Tibial nerve (tissue), 3 donors: ENCODE data around the gene OGDHL.

Experiments
- POLR2A ChIP-seq, 2 donors: fragments of 450-650 bp; IDR thresholded peaks; one replicate each; pipeline ENCODE4 v1.6.1; 2017; ENCODE audit warnings: antibody characterized with exemption in 2 of 2, mild to moderate bottlenecking in 2 of 2, moderate library complexity in 2 of 2
- TF ChIP-seq, protein P1 (sequence below), 5 experiments: fragments of 200-600 bp in 3 of 5; fragments of 450-650 bp in 2 of 5; sonication (generic) in 3 of 5; IDR thresholded peaks; one replicate each; pipeline ENCODE4 v1.5.1; 2016 to 2019; ENCODE audit warnings: antibody characterized with exemption in 5 of 5, mild to moderate bottlenecking in 3 of 5, moderate library complexity in 2 of 5

DNA sequence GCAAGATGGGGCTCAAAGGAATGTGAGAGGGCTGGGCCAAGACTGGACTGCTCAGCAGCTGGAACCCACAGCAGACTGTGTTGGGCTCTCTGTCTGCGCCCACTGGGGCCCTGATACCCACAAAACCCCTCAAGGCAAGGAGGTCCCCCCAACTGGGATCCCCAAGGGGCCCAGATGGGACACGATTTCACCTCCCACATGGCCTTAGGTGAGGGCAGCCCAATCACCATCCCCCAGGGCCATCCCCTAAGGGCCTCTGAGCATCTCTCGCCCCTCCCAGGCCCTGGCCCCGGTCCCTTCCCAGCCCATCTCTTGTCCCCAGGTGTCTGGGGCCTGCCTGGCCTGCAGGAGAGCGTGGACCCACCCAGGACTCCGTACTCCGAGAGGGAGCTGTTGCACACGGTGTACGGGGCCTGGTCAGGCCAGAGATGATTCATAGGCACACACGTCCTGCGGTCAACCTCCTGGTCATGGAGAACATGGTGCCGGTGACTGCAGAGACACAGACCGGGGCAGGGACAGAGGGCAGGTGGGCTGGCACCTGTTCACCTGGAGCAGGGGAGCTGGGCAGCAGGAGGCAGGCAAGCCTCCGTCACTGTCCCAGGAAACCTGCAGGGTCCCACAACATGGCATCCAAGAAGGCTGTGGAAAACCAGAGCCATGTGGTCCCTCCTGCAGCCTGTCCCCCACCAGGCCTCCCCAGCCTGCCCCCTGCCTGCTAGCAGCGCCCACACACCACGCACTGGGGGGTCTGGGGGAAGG is 21.6 kb downstream of the OGDHL start:
- TF ChIP-seq POLR2A (IDR thresholded peaks at IDR 0.05) = no peak
- TF ChIP-seq, protein P1, sequence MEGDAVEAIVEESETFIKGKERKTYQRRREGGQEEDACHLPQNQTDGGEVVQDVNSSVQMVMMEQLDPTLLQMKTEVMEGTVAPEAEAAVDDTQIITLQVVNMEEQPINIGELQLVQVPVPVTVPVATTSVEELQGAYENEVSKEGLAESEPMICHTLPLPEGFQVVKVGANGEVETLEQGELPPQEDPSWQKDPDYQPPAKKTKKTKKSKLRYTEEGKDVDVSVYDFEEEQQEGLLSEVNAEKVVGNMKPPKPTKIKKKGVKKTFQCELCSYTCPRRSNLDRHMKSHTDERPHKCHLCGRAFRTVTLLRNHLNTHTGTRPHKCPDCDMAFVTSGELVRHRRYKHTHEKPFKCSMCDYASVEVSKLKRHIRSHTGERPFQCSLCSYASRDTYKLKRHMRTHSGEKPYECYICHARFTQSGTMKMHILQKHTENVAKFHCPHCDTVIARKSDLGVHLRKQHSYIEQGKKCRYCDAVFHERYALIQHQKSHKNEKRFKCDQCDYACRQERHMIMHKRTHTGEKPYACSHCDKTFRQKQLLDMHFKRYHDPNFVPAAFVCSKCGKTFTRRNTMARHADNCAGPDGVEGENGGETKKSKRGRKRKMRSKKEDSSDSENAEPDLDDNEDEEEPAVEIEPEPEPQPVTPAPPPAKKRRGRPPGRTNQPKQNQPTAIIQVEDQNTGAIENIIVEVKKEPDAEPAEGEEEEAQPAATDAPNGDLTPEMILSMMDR (IDR thresholded peaks at IDR 0.05) = no peak
